HCT116 (cell line): Measurements from ENCODE around the gene TSPEAR. TPM values are rescaled to one million over a fixed set of nuclear protein-coding genes. Genes with fewer than 3 reads are reported as not detected.

ENCODE experiments used
- ATAC-seq: fragments of 200-7000 bp; cut with Tn5 transposase; 2 replicates; pipeline ENCODE4 v1.9.1; 2020; ENCODE audit warnings: mild to moderate bottlenecking, moderate library complexity
- BruUV-seq: library from RNA; stranded (reverse); fragments of 400-500 nt; replicated peaks from 2 replicates; lab custom pipeline; 2021; lab: Mats Ljungman, UMichigan
- CTCF ChIA-PET: fragments of 300-600 bp; sonication (Branson Sonifier 250); formaldehyde crosslinking; loops from one replicate; lab custom pipeline; 2021; ENCODE audit warnings: antibody characterized with exemption; lab: Charles Lee
- POLR2A ChIA-PET: fragments of 300-600, 350-600 bp; sonication (Branson Sonifier 250); formaldehyde crosslinking; loops from one replicate; lab custom pipeline; 2021; ENCODE audit warnings: antibody characterized with exemption; lab: Charles Lee
- RAD21 ChIA-PET, 2 experiments: fragments of 300-600 bp; sonication (Branson Sonifier 250); formaldehyde crosslinking; loops; one replicate each; lab custom pipeline; 2023; ENCODE audit warnings: low total read pairs in 2 of 2; ENCODE audit not compliant: uncharacterized antibody in 2 of 2, unreplicated experiment in 2 of 2, low non-redundant PET in 1 of 2; lab: Charles Lee
- DNase-seq: peaks from one replicate; pipeline ENCODE4 v3.0.0-alpha.2; 2010; ENCODE audit warnings: low read depth, low spot score
- H2AFZ ChIP-seq: fragments of 200-600 bp; shearing (Covaris generic), sonication (generic); 2 replicates; pipeline ENCODE4 v1.6.1; 2017; ENCODE audit warnings: low read depth, mixed run types, mixed read lengths, antibody characterized with exemption, low read length; ENCODE audit not compliant: poor library complexity, severe bottlenecking
- H3K27ac ChIP-seq: 2 replicates; pipeline ENCODE4 v1.5.1; 2012; ENCODE audit warnings: low read depth, low read length
- H3K27me3 ChIP-seq: fragments of 200-600 bp; sonication (generic); 2 replicates; pipeline ENCODE4 v1.6.1; 2016; ENCODE audit warnings: mixed run types, low read length, mixed read lengths; ENCODE audit not compliant: insufficient read depth
- H3K36me3 ChIP-seq, 2 experiments: fragments of 200-500 bp in 1 of 2; fragments of 200-600 bp in 1 of 2; sonication (Bioruptor generic) in 1 of 2; sonication (generic) in 1 of 2; 2 replicates each; pipeline versions ENCODE4 v1.5.1 to v1.6.1; 2014 to 2016; ENCODE audit warnings: low read length in 2 of 2, inconsistent platforms in 1 of 2, mixed read lengths in 1 of 2, mixed run types in 1 of 2; ENCODE audit not compliant: insufficient read depth in 2 of 2, control insufficient read depth in 1 of 2
- H3K4me1 ChIP-seq, 2 experiments: fragments of 200-600 bp in 1 of 2; sonication (generic) in 1 of 2; 2 replicates each; pipeline versions ENCODE4 v1.5.1 to v1.6.1; 2012 to 2017; ENCODE audit warnings: low read length in 2 of 2, inconsistent platforms in 1 of 2, mild to moderate bottlenecking in 1 of 2, mixed read lengths in 1 of 2, mixed run types in 1 of 2, moderate library complexity in 1 of 2; ENCODE audit not compliant: insufficient read depth in 2 of 2, control insufficient read depth in 1 of 2
- H3K4me2 ChIP-seq: fragments of 200-600 bp; sonication (generic); 2 replicates; pipeline ENCODE4 v1.6.1; 2017; ENCODE audit warnings: mixed run types, low read length, mixed read lengths
- H3K4me3 ChIP-seq, 2 experiments: fragments of 200-600 bp in 1 of 2; sonication (generic) in 1 of 2; replicated peaks in 1 of 2; 2 replicates each; pipeline ENCODE4 v1.5.1; 2011 to 2016; ENCODE audit warnings: low read length in 2 of 2, control low read depth in 1 of 2, low read depth in 1 of 2, mild to moderate bottlenecking in 1 of 2, mixed read lengths in 1 of 2, mixed run types in 1 of 2
- H3K79me2 ChIP-seq: fragments of 200-600 bp; sonication (generic); 2 replicates; pipeline ENCODE4 v1.6.1; 2017; ENCODE audit warnings: mild to moderate bottlenecking, mixed run types, low read length, moderate library complexity, mixed read lengths; ENCODE audit not compliant: insufficient read depth
- H3K9ac ChIP-seq: fragments of 200-600 bp; sonication (generic); 2 replicates; pipeline ENCODE4 v1.6.1; 2016; ENCODE audit warnings: low read length, mixed read lengths
- H3K9me2 ChIP-seq: fragments of 200-600 bp; sonication (generic), shearing (Covaris generic); 2 replicates; pipeline ENCODE4 v1.6.1; 2017; ENCODE audit warnings: mixed run types, mild to moderate bottlenecking, moderate library complexity; ENCODE audit not compliant: insufficient read depth
- H3K9me3 ChIP-seq, 2 experiments: fragments of 200-500 bp in 1 of 2; fragments of 200-600 bp in 1 of 2; sonication (Bioruptor generic) in 1 of 2; sonication (generic) in 1 of 2; 2 replicates each; pipeline ENCODE4 v1.6.1; 2014 to 2017; ENCODE audit warnings: low read length in 2 of 2, mixed read lengths in 2 of 2, inconsistent platforms in 1 of 2, low read depth in 1 of 2, mild to moderate bottlenecking in 1 of 2, mixed run types in 1 of 2, moderate library complexity in 1 of 2; ENCODE audit not compliant: control insufficient read depth in 1 of 2, insufficient read depth in 1 of 2
- H4K20me1 ChIP-seq: fragments of 200-600 bp; sonication (generic), shearing (Covaris generic); 2 replicates; pipeline ENCODE4 v1.6.1; 2017; ENCODE audit warnings: mixed run types, mild to moderate bottlenecking, moderate library complexity; ENCODE audit not compliant: insufficient read depth
- CTCF ChIP-seq, 3 experiments: fragments of 200-600 bp in 1 of 3; sonication (generic) in 1 of 3; IDR thresholded peaks in 2 of 3; conservative IDR thresholded peaks in 1 of 3; 2 replicates each; pipeline ENCODE4 v1.5.1; 2012 to 2017; ENCODE audit warnings: low read depth in 2 of 3, low read length in 2 of 3, antibody characterized with exemption in 1 of 3, borderline replicate concordance in 1 of 3, control low read depth in 1 of 3, mild to moderate bottlenecking in 1 of 3, mixed read lengths in 1 of 3, mixed run types in 1 of 3, moderate library complexity in 1 of 3; ENCODE audit not compliant: insufficient read depth in 1 of 3
- EZH2phosphoT487 ChIP-seq: fragments of 200-600 bp; IDR thresholded peaks from 2 replicates; pipeline ENCODE4 v1.6.1; 2018; ENCODE audit warnings: antibody characterized with exemption, borderline replicate concordance
- JUND ChIP-seq: IDR thresholded peaks from 2 replicates; pipeline ENCODE4 v1.6.1; 2012
- RAD21 ChIP-seq: IDR thresholded peaks from 2 replicates; pipeline ENCODE4 v1.6.1; 2012; ENCODE audit warnings: low read depth, mild to moderate bottlenecking
- SP1 ChIP-seq: IDR thresholded peaks from 2 replicates; pipeline ENCODE4 v1.6.1; 2012; ENCODE audit warnings: low read depth
- intact Hi-C: fragments of 100-400 bp; cut with micrococcal nuclease; formaldehyde crosslinking; loops from 2 replicates; pipeline ENCODE4 v1.10.0; 2022
- total RNA-seq: library from RNA; stranded (reverse); gene quantifications from one replicate; pipeline ENCODE4 v1.2.1, GENCODE V29; 2021; ENCODE audit not compliant: unreplicated experiment

The TSPEAR gene
- total RNA-seq, 1 experiment from 2014 or later = not detected

DNA sequence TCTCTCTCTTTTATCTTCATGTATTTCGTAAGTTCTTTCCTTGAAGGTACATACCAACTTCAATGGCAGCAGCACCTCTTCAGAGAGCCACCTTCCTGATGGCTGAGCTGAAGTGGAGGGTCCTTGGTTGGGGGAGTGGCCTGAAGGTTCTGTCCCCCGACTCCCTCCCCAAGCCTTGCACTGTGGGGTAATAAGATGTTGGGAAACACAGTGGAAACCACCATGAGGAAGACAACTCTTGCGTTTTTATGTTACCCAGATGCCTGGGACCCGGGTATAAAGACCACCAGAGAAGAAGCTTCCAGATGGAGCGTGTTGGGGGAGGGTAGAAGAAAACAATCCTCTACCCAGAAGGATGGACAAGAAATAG, 52.8 kb downstream of the TSPEAR start:
- POLR2A ChIA-PET = no interaction called here
- no peak overlapping the region for H3K4me3 ChIP-seq

More for the DNA sequence above, 52.8 kb downstream of the TSPEAR start:
- RAD21 ChIA-PET = no interaction called here
- no peaks in the 10 kb centered on the region for H3K36me3 ChIP-seq
- no peaks in the 10 kb centered on the region for H3K27me3 ChIP-seq
- H3K9ac ChIP-seq = no peak overlapping the region
- DNase-seq = no peak
- no peaks in the 10 kb centered on the region for H4K20me1 ChIP-seq
- H3K4me2 ChIP-seq = no peak overlapping the region
- no peak for ATAC-seq
- H3K4me1 ChIP-seq = no peaks in the 10 kb centered on the region
- no TSS peak for BruUV-seq
- intact Hi-C loops = no loop called here
- H3K27ac ChIP-seq = no peak overlapping the region
- TF ChIP-seq EZH2phosphoT487 = no peak
- TF ChIP-seq RAD21 = no peak
- no peak for TF ChIP-seq CTCF (IDR thresholded peaks at IDR 0.05 in 2 of 3, conservative IDR thresholded peaks at IDR 0.05 in 1 of 3; ENCODE audit: borderline replicate concordance in 1 of 3, insufficient read depth in 1 of 3, low read depth in 2 of 3, low read length in 2 of 3)
- no peak for TF ChIP-seq JUND
- no peak for TF ChIP-seq SP1
- CTCF ChIA-PET = no interaction called here
- H3K9me2 ChIP-seq = no peaks in the 10 kb centered on the region
- H3K9me3 ChIP-seq = no peaks in the 10 kb centered on the region
- H3K79me2 ChIP-seq = no peaks in the 10 kb centered on the region
- H2AFZ ChIP-seq = no peak overlapping the region
